HG03135 (cell line): ENCODE results near the gene TRMT1.

Experiments
- ATAC-seq: cut with Tn5 transposase; IDR thresholded peaks from one replicate; pipeline ENCODE4 v1.9.1; 2021; ENCODE audit warnings: mild to moderate bottlenecking, moderate library complexity; ENCODE audit not compliant: unreplicated experiment

Gene TRMT1

DNA sequence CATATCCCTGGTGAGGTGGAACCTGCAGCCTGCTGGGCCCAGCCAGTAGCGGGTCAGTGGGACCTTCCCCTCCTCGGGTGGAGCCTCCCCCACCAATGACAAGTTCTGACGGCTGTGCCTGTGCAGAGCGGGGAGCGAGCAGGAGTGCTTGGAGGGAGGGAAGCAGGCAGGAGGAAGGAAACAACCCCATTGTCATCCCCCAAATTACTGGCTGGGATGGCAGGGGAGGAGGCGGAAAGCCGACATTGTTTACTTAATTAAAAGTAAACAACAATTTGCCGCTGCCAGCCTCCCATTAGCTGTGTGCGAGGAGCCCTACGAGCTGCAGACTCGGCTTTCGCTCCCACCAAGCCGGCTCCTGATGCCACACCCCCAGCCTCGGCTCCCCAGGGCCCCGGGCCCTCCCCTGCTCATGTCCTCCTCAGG, 59.4 kb downstream of the TRMT1 start:
- ATAC-seq = no peak

DNA sequence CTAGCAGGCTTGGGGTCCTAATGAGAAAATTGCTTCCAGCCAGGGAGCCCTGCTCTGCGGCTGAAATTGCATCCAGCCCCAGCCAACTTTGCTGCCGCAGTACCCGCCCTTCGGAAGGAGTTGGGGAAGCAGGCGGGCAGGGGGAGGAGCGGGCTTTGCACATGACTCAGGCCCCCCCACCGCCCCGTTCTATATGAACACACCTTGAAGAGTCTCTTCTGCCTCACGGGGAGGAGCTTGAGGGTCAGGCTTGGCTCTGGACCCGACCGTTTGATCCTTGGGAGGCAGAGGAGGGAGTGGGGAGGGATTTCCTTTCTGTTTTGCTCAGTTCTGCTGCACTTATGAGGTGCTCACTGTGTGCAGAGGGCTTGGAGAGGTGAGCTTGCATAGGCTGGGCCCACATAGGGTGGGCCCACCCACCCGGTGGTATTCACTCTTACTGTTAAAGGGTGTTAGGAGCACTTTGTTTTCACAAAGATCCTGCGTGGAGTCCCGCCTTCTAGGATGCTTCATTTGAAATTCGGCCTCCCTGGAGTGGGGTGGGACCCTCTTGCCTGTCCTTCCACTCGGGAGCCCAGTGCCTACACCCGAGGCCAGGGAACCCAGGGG, 60.4 kb downstream of the TRMT1 start:
- ATAC-seq = no peak

DNA sequence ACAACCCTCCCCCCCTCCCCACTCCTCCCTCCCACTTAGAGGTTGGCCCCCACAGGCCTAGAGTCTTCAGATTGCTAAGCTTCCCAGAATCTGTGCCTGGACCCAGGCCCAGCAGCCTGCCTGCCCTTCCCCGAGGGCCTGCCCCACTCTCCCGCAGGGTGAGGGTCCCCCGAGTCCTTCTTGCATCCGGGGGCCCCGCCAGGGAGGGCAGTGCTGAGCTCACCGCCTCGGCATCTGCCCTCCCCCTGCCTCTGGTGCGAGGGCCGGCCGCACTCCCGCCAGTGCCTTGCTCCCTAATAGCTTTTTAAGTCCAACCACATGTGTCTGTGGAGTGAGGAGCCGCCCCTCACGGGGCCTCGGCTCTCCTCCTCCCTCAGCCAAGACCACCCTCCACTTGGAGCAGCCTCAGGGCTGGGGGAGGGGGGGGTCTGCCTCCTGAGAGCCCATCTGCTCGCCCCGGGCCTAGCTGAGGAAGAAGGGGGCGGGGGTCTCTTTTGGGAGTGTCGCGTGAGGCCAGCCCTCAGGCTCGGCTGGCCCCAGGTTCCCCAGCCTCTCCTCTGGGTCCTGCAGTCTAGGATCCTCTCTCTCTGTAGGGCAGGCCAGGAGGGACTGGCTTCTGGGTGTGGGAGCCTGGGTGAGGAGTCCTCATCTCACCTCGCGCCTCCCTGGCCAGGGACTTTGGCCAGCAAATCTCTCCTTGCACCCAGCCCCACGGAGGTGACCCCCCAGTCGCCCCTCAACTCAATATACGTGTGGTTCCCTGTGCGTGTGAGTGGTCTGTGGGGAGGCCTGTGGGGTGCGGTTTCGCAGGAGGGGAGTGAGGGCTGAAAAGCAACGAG, 61.1 kb downstream of the TRMT1 start:
- no peak for ATAC-seq
